ENCODE results near the gene LIMCH1.

LIMCH1 gene

GRCh38 chr4:41613821-41614220 lies 75.9 kb downstream of the LIMCH1 start:
- TF ChIP-seq EZH2phosphoT487 (IDR thresholded peaks at IDR 0.05; ENCODE audit: borderline replicate concordance, low read length) (no peak), CTCF (IDR thresholded peaks at IDR 0.05; ENCODE audit: low read depth, low read length, poor library complexity, severe bottlenecking) (no peak)
- Histone ChIP-seq H3K27ac (ENCODE audit: low read depth, low read length) (no peak overlapping the region), H3F3A (ENCODE audit: control insufficient read depth, insufficient read depth) (no peaks in the 10 kb centered on the region), H3K9me3 (ENCODE audit: control insufficient read depth, insufficient read depth, low read length) (no peaks in the 10 kb centered on the region), H3K4me3 (ENCODE audit: low read length) (no peak overlapping the region), H3K27me3 (ENCODE audit: control insufficient read depth, low read length) (no peaks in the 10 kb centered on the region), H3K9me2 (replicated peaks; ENCODE audit: control insufficient read depth, low read length) (no peaks in the 10 kb centered on the region), H3K79me2 (ENCODE audit: control insufficient read depth, low read length) (no peaks in the 10 kb centered on the region), H3K36me3 (ENCODE audit: control insufficient read depth, low read length) (no peaks in the 10 kb centered on the region), H3K4me2 (ENCODE audit: low read length) (no peak overlapping the region), H3K4me1 (ENCODE audit: control insufficient read depth, low read length) (no peaks in the 10 kb centered on the region), H4K20me1 (ENCODE audit: control insufficient read depth, insufficient read depth, low read depth, low read length) (no peaks in the 10 kb centered on the region)

GRCh38 chr4:41614519-41614918 lies 76.6 kb downstream of the LIMCH1 start:
- Histone ChIP-seq H3K4me1 (ENCODE audit: control insufficient read depth, low read length) (no peaks in the 10 kb centered on the region), H3K9me3 (ENCODE audit: control insufficient read depth, insufficient read depth, low read length) (no peaks in the 10 kb centered on the region), H3K4me3 (ENCODE audit: low read length) (no peak overlapping the region), H3K9me2 (replicated peaks; ENCODE audit: control insufficient read depth, low read length) (no peaks in the 10 kb centered on the region), H3F3A (ENCODE audit: control insufficient read depth, insufficient read depth) (no peaks in the 10 kb centered on the region), H3K27me3 (ENCODE audit: control insufficient read depth, low read length) (no peaks in the 10 kb centered on the region), H4K20me1 (ENCODE audit: control insufficient read depth, insufficient read depth, low read depth, low read length) (no peaks in the 10 kb centered on the region), H3K27ac (ENCODE audit: low read depth, low read length) (no peak overlapping the region), H3K79me2 (ENCODE audit: control insufficient read depth, low read length) (no peaks in the 10 kb centered on the region), H3K36me3 (ENCODE audit: control insufficient read depth, low read length) (no peaks in the 10 kb centered on the region), H3K4me2 (ENCODE audit: low read length) (no peak overlapping the region)
- TF ChIP-seq EZH2phosphoT487 (IDR thresholded peaks at IDR 0.05; ENCODE audit: borderline replicate concordance, low read length), result no peak
- no peak for TF ChIP-seq CTCF (IDR thresholded peaks at IDR 0.05; ENCODE audit: low read depth, low read length, poor library complexity, severe bottlenecking)

- Histone ChIP-seq H3K9me2 (replicated peaks; ENCODE audit: control insufficient read depth, low read length) (no peaks in the 10 kb centered on the region), H3K79me2 (ENCODE audit: control insufficient read depth, low read length) (no peaks in the 10 kb centered on the region), H3K4me2 (ENCODE audit: low read length) (no peak overlapping the region), H3K4me1 (ENCODE audit: control insufficient read depth, low read length) (no peaks in the 10 kb centered on the region), H3K27me3 (ENCODE audit: control insufficient read depth, low read length) (no peaks in the 10 kb centered on the region), H3K27ac (ENCODE audit: low read depth, low read length) (no peak overlapping the region), H3K36me3 (ENCODE audit: control insufficient read depth, low read length) (no peaks in the 10 kb centered on the region), H3K9me3 (ENCODE audit: control insufficient read depth, insufficient read depth, low read length) (no peaks in the 10 kb centered on the region), H3F3A (ENCODE audit: control insufficient read depth, insufficient read depth) (no peaks in the 10 kb centered on the region), H4K20me1 (ENCODE audit: control insufficient read depth, insufficient read depth, low read depth, low read length) (no peaks in the 10 kb centered on the region), H3K4me3 (ENCODE audit: low read length) (no peak overlapping the region)
- no peak for TF ChIP-seq EZH2phosphoT487 (IDR thresholded peaks at IDR 0.05; ENCODE audit: borderline replicate concordance, low read length)
- TF ChIP-seq CTCF (IDR thresholded peaks at IDR 0.05; ENCODE audit: low read depth, low read length, poor library complexity, severe bottlenecking), result no peak
Measured at GRCh38 chr4:41619161-41619560, 81.2 kb downstream of the LIMCH1 start.

All from DOHH2 (cell line).